Measurements from ENCODE around the gene PAX5.

Gene PAX5

GRCh38 chr9:36892279-36892678, 141.8 kb downstream of the PAX5 start:
- TF ChIP-seq TAF1 (IDR thresholded peaks at IDR 0.05; ENCODE audit: borderline replicate concordance, insufficient read depth, low read length) (no peak), SIN3A (IDR thresholded peaks at IDR 0.05; ENCODE audit: borderline replicate concordance, insufficient read depth, low read length) (no peak), FOXP2 (optimal IDR thresholded peaks at IDR 0.05; ENCODE audit: borderline replicate concordance, extremely low read depth, extremely low read length, insufficient read depth) (no peak), REST (IDR thresholded peaks at IDR 0.05; ENCODE audit: insufficient read depth in 1 of 2, low read depth in 2 of 2, low read length in 2 of 2) (no peak), POLR2AphosphoS5 (IDR thresholded peaks at IDR 0.05; ENCODE audit: low read depth, low read length) (no peak)

GRCh38 chr9:36891341-36891811, 142.7 kb downstream of the PAX5 start:
- TF ChIP-seq POLR2AphosphoS5 (IDR thresholded peaks at IDR 0.05; ENCODE audit: low read depth, low read length) (no peak), SIN3A (IDR thresholded peaks at IDR 0.05; ENCODE audit: borderline replicate concordance, insufficient read depth, low read length) (no peak), REST (IDR thresholded peaks at IDR 0.05; ENCODE audit: insufficient read depth in 1 of 2, low read depth in 2 of 2, low read length in 2 of 2) (no peak), TAF1 (IDR thresholded peaks at IDR 0.05; ENCODE audit: borderline replicate concordance, insufficient read depth, low read length) (no peak), FOXP2 (optimal IDR thresholded peaks at IDR 0.05; ENCODE audit: borderline replicate concordance, extremely low read depth, extremely low read length, insufficient read depth) (no peak)

- TF ChIP-seq TAF1 (IDR thresholded peaks at IDR 0.05; ENCODE audit: borderline replicate concordance, insufficient read depth, low read length) (no peak), FOXP2 (optimal IDR thresholded peaks at IDR 0.05; ENCODE audit: borderline replicate concordance, extremely low read depth, extremely low read length, insufficient read depth) (no peak), SIN3A (IDR thresholded peaks at IDR 0.05; ENCODE audit: borderline replicate concordance, insufficient read depth, low read length) (no peak), REST (IDR thresholded peaks at IDR 0.05; ENCODE audit: insufficient read depth in 1 of 2, low read depth in 2 of 2, low read length in 2 of 2) (no peak), POLR2AphosphoS5 (IDR thresholded peaks at IDR 0.05; ENCODE audit: low read depth, low read length) (no peak)
These were observed 144.2 kb downstream of the PAX5 start for GRCh38 chr9:36889844-36890243.

GRCh38 chr9:36888551-36888950, 145.5 kb downstream of the PAX5 start:
- TF ChIP-seq FOXP2 (optimal IDR thresholded peaks at IDR 0.05; ENCODE audit: borderline replicate concordance, extremely low read depth, extremely low read length, insufficient read depth), result no peak
- no peak for TF ChIP-seq TAF1 (IDR thresholded peaks at IDR 0.05; ENCODE audit: borderline replicate concordance, insufficient read depth, low read length)
- TF ChIP-seq POLR2AphosphoS5 (IDR thresholded peaks at IDR 0.05; ENCODE audit: low read depth, low read length), result no peak
- TF ChIP-seq SIN3A (IDR thresholded peaks at IDR 0.05; ENCODE audit: borderline replicate concordance, insufficient read depth, low read length), result no peak
- no peak for TF ChIP-seq REST (IDR thresholded peaks at IDR 0.05; ENCODE audit: insufficient read depth in 1 of 2, low read depth in 2 of 2, low read length in 2 of 2)

- TF ChIP-seq REST (IDR thresholded peaks at IDR 0.05; ENCODE audit: insufficient read depth in 1 of 2, low read depth in 2 of 2, low read length in 2 of 2) (no peak), FOXP2 (optimal IDR thresholded peaks at IDR 0.05; ENCODE audit: borderline replicate concordance, extremely low read depth, extremely low read length, insufficient read depth) (no peak), TAF1 (IDR thresholded peaks at IDR 0.05; ENCODE audit: borderline replicate concordance, insufficient read depth, low read length) (no peak), SIN3A (IDR thresholded peaks at IDR 0.05; ENCODE audit: borderline replicate concordance, insufficient read depth, low read length) (no peak), POLR2AphosphoS5 (IDR thresholded peaks at IDR 0.05; ENCODE audit: low read depth, low read length) (no peak)
These were observed 149.3 kb downstream of the PAX5 start for GRCh38 chr9:36884721-36885120.

All from PFSK-1 (cell line).